ENCODE measurements around the gene NPTXR.

- TF ChIP-seq, protein P1, sequence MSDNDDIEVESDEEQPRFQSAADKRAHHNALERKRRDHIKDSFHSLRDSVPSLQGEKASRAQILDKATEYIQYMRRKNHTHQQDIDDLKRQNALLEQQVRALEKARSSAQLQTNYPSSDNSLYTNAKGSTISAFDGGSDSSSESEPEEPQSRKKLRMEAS (IDR thresholded peaks at IDR 0.05; ENCODE audit: low read depth), result no peak
- no peak for TF ChIP-seq POLR2AphosphoS5 (IDR thresholded peaks at IDR 0.05; ENCODE audit: low read depth, low read length)
- TF ChIP-seq CTCF (IDR thresholded peaks at IDR 0.05), result no peak
- no peak for TF ChIP-seq NFIC (IDR thresholded peaks at IDR 0.05; ENCODE audit: borderline replicate concordance)
- TF ChIP-seq, protein P2, sequence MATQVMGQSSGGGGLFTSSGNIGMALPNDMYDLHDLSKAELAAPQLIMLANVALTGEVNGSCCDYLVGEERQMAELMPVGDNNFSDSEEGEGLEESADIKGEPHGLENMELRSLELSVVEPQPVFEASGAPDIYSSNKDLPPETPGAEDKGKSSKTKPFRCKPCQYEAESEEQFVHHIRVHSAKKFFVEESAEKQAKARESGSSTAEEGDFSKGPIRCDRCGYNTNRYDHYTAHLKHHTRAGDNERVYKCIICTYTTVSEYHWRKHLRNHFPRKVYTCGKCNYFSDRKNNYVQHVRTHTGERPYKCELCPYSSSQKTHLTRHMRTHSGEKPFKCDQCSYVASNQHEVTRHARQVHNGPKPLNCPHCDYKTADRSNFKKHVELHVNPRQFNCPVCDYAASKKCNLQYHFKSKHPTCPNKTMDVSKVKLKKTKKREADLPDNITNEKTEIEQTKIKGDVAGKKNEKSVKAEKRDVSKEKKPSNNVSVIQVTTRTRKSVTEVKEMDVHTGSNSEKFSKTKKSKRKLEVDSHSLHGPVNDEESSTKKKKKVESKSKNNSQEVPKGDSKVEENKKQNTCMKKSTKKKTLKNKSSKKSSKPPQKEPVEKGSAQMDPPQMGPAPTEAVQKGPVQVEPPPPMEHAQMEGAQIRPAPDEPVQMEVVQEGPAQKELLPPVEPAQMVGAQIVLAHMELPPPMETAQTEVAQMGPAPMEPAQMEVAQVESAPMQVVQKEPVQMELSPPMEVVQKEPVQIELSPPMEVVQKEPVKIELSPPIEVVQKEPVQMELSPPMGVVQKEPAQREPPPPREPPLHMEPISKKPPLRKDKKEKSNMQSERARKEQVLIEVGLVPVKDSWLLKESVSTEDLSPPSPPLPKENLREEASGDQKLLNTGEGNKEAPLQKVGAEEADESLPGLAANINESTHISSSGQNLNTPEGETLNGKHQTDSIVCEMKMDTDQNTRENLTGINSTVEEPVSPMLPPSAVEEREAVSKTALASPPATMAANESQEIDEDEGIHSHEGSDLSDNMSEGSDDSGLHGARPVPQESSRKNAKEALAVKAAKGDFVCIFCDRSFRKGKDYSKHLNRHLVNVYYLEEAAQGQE (IDR thresholded peaks at IDR 0.05; ENCODE audit: low read depth, low read length), result no peak
- no peak for TF ChIP-seq EZH2phosphoT487 (IDR thresholded peaks at IDR 0.05; ENCODE audit: borderline replicate concordance, low read depth)
- TF ChIP-seq EP300 (IDR thresholded peaks at IDR 0.05; ENCODE audit: borderline replicate concordance in 1 of 2, low read depth in 1 of 2, low read length in 1 of 2), result no peak
- no peak for TF ChIP-seq SMC3 (IDR thresholded peaks at IDR 0.05; ENCODE audit: low read depth, low read length)
- TF ChIP-seq RAD21 (IDR thresholded peaks at IDR 0.05; ENCODE audit: low read length), result no peak
- TF ChIP-seq USF2 (IDR thresholded peaks at IDR 0.05; ENCODE audit: borderline replicate concordance, low read depth, low read length), result no peak
- TF ChIP-seq GATA2 (CRISPR knock-in tag; IDR thresholded peaks at IDR 0.05), result no peak
- no peak for TF ChIP-seq YY1 (IDR thresholded peaks at IDR 0.05; ENCODE audit: low read depth)
Observed at GRCh38 chr22:38834991-38835390, 8.8 kb downstream of the NPTXR start.

Data from SK-N-SH (cell line).